SK-N-MC (cell line): ENCODE measurements around the gene TFF2.

Source experiments
- EZH2 ChIP-seq: fragments of 200-600 bp; sonication (generic); IDR thresholded peaks from one replicate; pipeline ENCODE4 v1.6.1; 2017; ENCODE audit warnings: antibody characterized with exemption
- FOXP2 ChIP-seq: optimal IDR thresholded peaks from 2 replicates; pipeline ENCODE3; 2011; ENCODE audit warnings: mild to moderate bottlenecking, moderate library complexity; ENCODE audit not compliant: insufficient read depth; ENCODE audit errors: extremely low read length, control extremely low read depth
- POLR2AphosphoS5 ChIP-seq: IDR thresholded peaks from 2 replicates; pipeline ENCODE4 v1.6.1; 2012; ENCODE audit warnings: mild to moderate bottlenecking, low read depth, low read length, borderline replicate concordance

- TF ChIP-seq EZH2 (no peak), POLR2AphosphoS5 (no peak), FOXP2 (no peak)
Observed at GRCh38 chr21:42386034-42386591, 35.3 kb upstream of the TFF2 start.
